B cell (primary cell): ENCODE results near the gene ZNF433.

Source experiments
- EZH2 ChIP-seq: IDR thresholded peaks from 2 replicates; pipeline ENCODE4 v1.6.1; 2012; ENCODE audit warnings: borderline replicate concordance, low read depth, mild to moderate bottlenecking, moderate library complexity, low read length; ENCODE audit not compliant: insufficient read depth, poor library complexity, severe bottlenecking
- TF ChIP-seq, protein P1 (sequence below): fragments of 200-600 bp; IDR thresholded peaks from one replicate; pipeline ENCODE4 v1.8.0; 2022; ENCODE audit warnings: antibody characterized with exemption, mild to moderate bottlenecking

DNA sequence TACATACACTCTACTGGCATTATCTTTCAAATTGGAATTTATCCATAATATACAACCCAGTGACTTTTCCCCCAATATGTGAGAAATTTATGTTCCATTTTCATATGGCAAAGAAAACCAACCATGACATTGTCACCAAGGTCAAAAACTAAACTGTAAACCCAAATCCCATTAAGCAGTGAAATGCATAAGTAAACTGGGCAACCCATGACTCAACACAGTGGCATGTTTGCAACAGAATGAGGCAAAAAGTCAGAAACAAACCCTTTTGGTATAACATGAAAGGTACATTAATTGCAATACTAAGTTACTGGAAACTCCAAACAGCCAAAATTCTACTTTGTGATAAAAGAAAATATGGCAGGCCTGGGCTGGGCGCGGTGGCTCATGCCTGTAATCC is 12.4 kb upstream of the ZNF433 start:
- TF ChIP-seq, protein P1, sequence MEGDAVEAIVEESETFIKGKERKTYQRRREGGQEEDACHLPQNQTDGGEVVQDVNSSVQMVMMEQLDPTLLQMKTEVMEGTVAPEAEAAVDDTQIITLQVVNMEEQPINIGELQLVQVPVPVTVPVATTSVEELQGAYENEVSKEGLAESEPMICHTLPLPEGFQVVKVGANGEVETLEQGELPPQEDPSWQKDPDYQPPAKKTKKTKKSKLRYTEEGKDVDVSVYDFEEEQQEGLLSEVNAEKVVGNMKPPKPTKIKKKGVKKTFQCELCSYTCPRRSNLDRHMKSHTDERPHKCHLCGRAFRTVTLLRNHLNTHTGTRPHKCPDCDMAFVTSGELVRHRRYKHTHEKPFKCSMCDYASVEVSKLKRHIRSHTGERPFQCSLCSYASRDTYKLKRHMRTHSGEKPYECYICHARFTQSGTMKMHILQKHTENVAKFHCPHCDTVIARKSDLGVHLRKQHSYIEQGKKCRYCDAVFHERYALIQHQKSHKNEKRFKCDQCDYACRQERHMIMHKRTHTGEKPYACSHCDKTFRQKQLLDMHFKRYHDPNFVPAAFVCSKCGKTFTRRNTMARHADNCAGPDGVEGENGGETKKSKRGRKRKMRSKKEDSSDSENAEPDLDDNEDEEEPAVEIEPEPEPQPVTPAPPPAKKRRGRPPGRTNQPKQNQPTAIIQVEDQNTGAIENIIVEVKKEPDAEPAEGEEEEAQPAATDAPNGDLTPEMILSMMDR: no peak
- TF ChIP-seq EZH2: no peak
